Endothelial cell of umbilical vein (primary cell): ENCODE results near the gene SMAD9. TPM values are rescaled to one million over a fixed set of nuclear protein-coding genes. Genes with fewer than 3 reads are reported as not detected.

Source experiments
- BruUV-seq: library from RNA; stranded (reverse); fragments of 400-500 nt; replicated peaks from 2 replicates; lab custom pipeline; 2021; lab: Mats Ljungman, UMichigan
- CTCF ChIA-PET: fragments of 300-600, 350-600 bp; sonication (Branson Sonifier 250); formaldehyde crosslinking; loops from one replicate; lab custom pipeline; 2021; ENCODE audit warnings: antibody characterized with exemption, inconsistent platforms; lab: Charles Lee
- POLR2A ChIA-PET: fragments of 300-600, 350-600 bp; sonication (Branson Sonifier 250); formaldehyde crosslinking; loops from one replicate; lab custom pipeline; 2021; ENCODE audit warnings: antibody characterized with exemption, inconsistent platforms; lab: Charles Lee
- DNase-seq: peaks from one replicate; pipeline ENCODE4 v3.0.0-alpha.2; 2011; ENCODE audit warnings: low read depth, low spot score
- FAIRE-seq: peaks from 2 replicates; lab custom pipeline; 2011; peaks lifted over from hg19 to GRCh38; lab: Jason Lieb, UNC
- H2AFZ ChIP-seq: 2 replicates; pipeline ENCODE4 v1.6.0; 2012; ENCODE audit warnings: low read depth, low read length, control low read depth, inconsistent platforms
- H3K27ac ChIP-seq: 2 replicates; pipeline ENCODE4 v1.5.1; 2011; ENCODE audit warnings: low read depth, mild to moderate bottlenecking, control low read depth, low read length, moderate library complexity; ENCODE audit not compliant: insufficient read depth
- H3K27me3 ChIP-seq, 2 experiments: 2 replicates each; pipeline versions ENCODE4 v1.6.0 to v1.6.1; 2011; ENCODE audit warnings: low read length in 2 of 2, mixed read lengths in 1 of 2; ENCODE audit not compliant: control insufficient read depth in 2 of 2, insufficient read depth in 2 of 2
- H3K36me3 ChIP-seq, 2 experiments: 2 replicates in 1 of 2; 3 replicates in 1 of 2; pipeline ENCODE4 v1.5.1; 2011; ENCODE audit warnings: low read length in 2 of 2, mild to moderate bottlenecking in 1 of 2, moderate library complexity in 1 of 2; ENCODE audit not compliant: control insufficient read depth in 2 of 2, insufficient read depth in 2 of 2; ENCODE audit errors: extremely low read depth in 1 of 2
- H3K4me1 ChIP-seq: 3 replicates; pipeline ENCODE4 v1.5.1; 2011; ENCODE audit warnings: mild to moderate bottlenecking, low read length; ENCODE audit not compliant: control insufficient read depth, insufficient read depth; ENCODE audit errors: extremely low read depth
- H3K4me2 ChIP-seq: 2 replicates; pipeline ENCODE4 v1.6.1; 2011; ENCODE audit warnings: low read length, control low read depth, mixed read lengths; ENCODE audit not compliant: insufficient read depth
- H3K4me3 ChIP-seq, 3 experiments: fragments of 200-600 bp in 1 of 3; sonication (generic), shearing (Covaris generic) in 1 of 3; replicated peaks in 1 of 3; 2 replicates each; pipeline ENCODE4 v1.5.1; 2011 to 2016; ENCODE audit warnings: control low read depth in 3 of 3, low read length in 3 of 3, mild to moderate bottlenecking in 2 of 3, inconsistent platforms in 1 of 3, low read depth in 1 of 3, moderate library complexity in 1 of 3; ENCODE audit not compliant: insufficient read depth in 1 of 3
- H3K79me2 ChIP-seq: 2 replicates; pipeline ENCODE4 v1.6.0; 2012; ENCODE audit warnings: low read length, inconsistent platforms; ENCODE audit not compliant: control insufficient read depth, insufficient read depth
- H3K9ac ChIP-seq: replicated peaks from 2 replicates; pipeline ENCODE3; 2011; ENCODE audit warnings: low read length, control low read depth; ENCODE audit not compliant: insufficient read depth; ENCODE audit errors: extremely low read depth
- H3K9me1 ChIP-seq: replicated peaks from 3 replicates; pipeline ENCODE4 v1.6.0; 2011; ENCODE audit warnings: mild to moderate bottlenecking, low read length; ENCODE audit not compliant: control insufficient read depth, insufficient read depth; ENCODE audit errors: extremely low read depth
- H3K9me3 ChIP-seq: replicated peaks from 2 replicates; pipeline ENCODE4 v1.5.1; 2012; ENCODE audit warnings: low read length, inconsistent platforms; ENCODE audit not compliant: control insufficient read depth, insufficient read depth
- H4K20me1 ChIP-seq: replicated peaks from 2 replicates; pipeline ENCODE3; 2011; ENCODE audit warnings: mild to moderate bottlenecking, low read length; ENCODE audit not compliant: control insufficient read depth, insufficient read depth; ENCODE audit errors: extremely low read depth
- CTCF ChIP-seq, 2 donors: IDR thresholded peaks; 1 replicate in 1 of 2; 2 replicates in 1 of 2; pipeline ENCODE4 v1.5.1; 2011; ENCODE audit warnings: low read length in 2 of 2, mild to moderate bottlenecking in 2 of 2, moderate library complexity in 2 of 2, control low read depth in 1 of 2, inconsistent platforms in 1 of 2, low read depth in 1 of 2; ENCODE audit not compliant: insufficient read depth in 1 of 2; ENCODE audit errors: extremely low read depth in 1 of 2
- EZH2 ChIP-seq: IDR thresholded peaks from 2 replicates; pipeline ENCODE4 v1.6.1; 2012; ENCODE audit warnings: borderline replicate concordance, low read depth, mild to moderate bottlenecking, moderate library complexity, low read length, inconsistent platforms; ENCODE audit not compliant: severe bottlenecking
- FOS ChIP-seq: IDR thresholded peaks from 2 replicates; pipeline ENCODE4 v1.6.1; 2011; ENCODE audit warnings: mild to moderate bottlenecking, low read length, moderate library complexity, borderline replicate concordance; ENCODE audit not compliant: insufficient read depth
- GATA2 ChIP-seq: IDR thresholded peaks from 2 replicates; pipeline ENCODE4 v1.7.0; 2011; ENCODE audit warnings: low read depth, mild to moderate bottlenecking, moderate library complexity, mixed read lengths, low read length; ENCODE audit not compliant: insufficient read length, insufficient read depth
- JUN ChIP-seq: IDR thresholded peaks from 2 replicates; pipeline ENCODE4 v1.6.1; 2011; ENCODE audit warnings: borderline replicate concordance, low read depth; ENCODE audit not compliant: insufficient read length, insufficient read depth
- MAX ChIP-seq: IDR thresholded peaks from 2 replicates; pipeline ENCODE4 v1.6.1; 2011; ENCODE audit not compliant: insufficient read depth, insufficient read length
- MYC ChIP-seq: IDR thresholded peaks from one replicate; pipeline ENCODE4 v1.6.1; 2011; ENCODE audit warnings: mild to moderate bottlenecking, low read depth, low read length
- POLR2A ChIP-seq: IDR thresholded peaks from 2 replicates; pipeline ENCODE4 v1.6.1; 2012; ENCODE audit warnings: low read depth, mild to moderate bottlenecking, control low read depth, low read length
- POLR2AphosphoS5 ChIP-seq: IDR thresholded peaks from 2 replicates; pipeline ENCODE4 v1.6.1; 2012; ENCODE audit warnings: low read depth, mild to moderate bottlenecking, control low read depth, low read length, moderate library complexity; ENCODE audit not compliant: insufficient read depth
- dilution Hi-C: fragments of 300-500 bp; cut with MboI; formaldehyde crosslinking; loops from one replicate; pipeline ENCODE4 v1.15.0; 2019; ENCODE audit warnings: low sequenced_read_pairs; ENCODE audit not compliant: extremely low pct_ligation_motif_present
- intact Hi-C: fragments of 100-400 bp; cut with micrococcal nuclease; formaldehyde crosslinking; loops from one replicate; pipeline ENCODE4 v1.10.0; 2022
- polyA plus RNA-seq, 4 experiments: library from polyadenylated mRNA; depleted of rRNA in 3 of 4; stranded (reverse) in 3 of 4; unstranded in 1 of 4; fragments of >200 nt; gene quantifications; 2 replicates each; pipeline versions ENCODE4 v1.2.1 to v1.2.3, GENCODE V29; 2011 to 2012; ENCODE audit warnings: missing spikeins in 1 of 4
- total RNA-seq: library from RNA; stranded (reverse); gene quantifications from 2 replicates; pipeline ENCODE4 v1.2.3, GENCODE V29; 2021

SMAD9 gene
- total and polyA plus RNA-seq, 2 donors (not counting 3 experiments of a cell fraction or from before 2014, with no cell fraction given) = 2.2 to 4.2 TPM

DNA sequence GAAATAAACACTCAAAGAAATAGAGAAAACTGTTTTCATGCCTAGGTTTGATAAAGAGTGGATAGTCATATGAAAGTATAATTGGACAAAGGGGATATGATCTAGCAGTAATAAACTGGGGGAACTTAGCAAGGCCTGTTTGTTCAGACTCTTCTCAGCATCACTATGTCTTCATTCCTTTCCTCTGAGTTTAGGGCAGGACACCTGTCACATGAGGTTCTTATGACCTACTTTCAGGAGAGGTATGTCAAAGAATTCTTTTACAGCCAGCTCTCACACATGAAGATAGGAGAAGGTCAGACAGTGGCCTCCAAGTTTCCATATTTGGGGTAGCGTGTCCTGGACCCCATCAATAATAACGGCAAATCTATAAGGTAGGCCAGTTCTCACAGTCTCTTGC is 112.4 kb downstream of the SMAD9 start:
- H2AFZ ChIP-seq = no peak overlapping the region
- no peak overlapping the region for H3K4me2 ChIP-seq
- dilution Hi-C loops (no loop called here), intact Hi-C loops (no loop called here)
- H3K36me3 ChIP-seq = no peaks in the 10 kb centered on the region
- DNase-seq = no peak
- H3K9ac ChIP-seq = no peak overlapping the region
- TF ChIP-seq FOS = no peak
- TF ChIP-seq POLR2A = no peak
- no peak for TF ChIP-seq MAX
- TF ChIP-seq JUN = no peak
- TF ChIP-seq MYC = no peak
- TF ChIP-seq POLR2AphosphoS5 = no peak
- no peak for TF ChIP-seq GATA2
- TF ChIP-seq EZH2 = no peak
- no peak for TF ChIP-seq CTCF (IDR thresholded peaks at IDR 0.05; ENCODE audit: extremely low read depth in 1 of 2, insufficient read depth in 1 of 2, low read depth in 1 of 2, low read length in 2 of 2)
- H3K27ac ChIP-seq = no peak overlapping the region
- no peak overlapping the region for H3K4me3 ChIP-seq
- H3K79me2 ChIP-seq = no peaks in the 10 kb centered on the region
- no peaks in the 10 kb centered on the region for H3K4me1 ChIP-seq
- H4K20me1 ChIP-seq = no peaks in the 10 kb centered on the region
- ChIA-PET CTCF (interaction anchor here (0.7 to 1.0 kb wide), 3 partner anchors 9 to 354 kb away, joined by 3 read pairs; no protein-coding TSS in a partner anchor), POLR2A (no interaction called here)
- no TSS peak for BruUV-seq
- H3K9me1 ChIP-seq = no peaks in the 10 kb centered on the region
- H3K27me3 ChIP-seq = peaks cover 8 to 27% of the 10 kb centered on the region in 2 experiments
- no peak for FAIRE-seq
- H3K9me3 ChIP-seq = no peaks in the 10 kb centered on the region
